Omental fat pad (tissue), 4 donors: ENCODE measurements around the gene ERCC3. TPM values are rescaled to one million over a fixed set of nuclear protein-coding genes. Genes with fewer than 3 reads are reported as not detected.
"Not testable (repeated sequence)": the region's sequence is repeated elsewhere in the genome, so short reads cannot be mapped to it uniquely, and the experiment has no call there.

ENCODE experiments used
- ATAC-seq: fragments of 150-250 bp; one replicate; pipeline ENCODE4 v1.9.1; 2016; ENCODE audit warnings: mild to moderate bottlenecking, moderate library complexity; ENCODE audit not compliant: low FRiP score
- DNase-seq: peaks from one replicate; pipeline ENCODE4 v3.0.0-alpha.2; 2019; ENCODE audit warnings: low spot score
- CTCF ChIP-seq, 3 donors: fragments of 450-650 bp; IDR thresholded peaks; one replicate each; pipeline ENCODE4 v1.5.1; 2016 to 2017; ENCODE audit warnings: antibody characterized with exemption in 3 of 3, mild to moderate bottlenecking in 3 of 3, moderate library complexity in 2 of 3
- total RNA-seq, 4 donors: library from RNA; depleted of rRNA; stranded (reverse); fragments of >200 nt; gene quantifications; one replicate each; pipeline ENCODE4 v1.1.0, GENCODE V29; 2016

ERCC3 gene
- total RNA-seq, 4 donors from 2014 or later: 27.7 to 58.8 (median 37.5) TPM

- ATAC-seq: no peak
- no peak for TF ChIP-seq CTCF (IDR thresholded peaks at IDR 0.05)
- no peak for DNase-seq
Observed at GRCh38 chr2:127261804-127262406, 32.0 kb downstream of the ERCC3 start.

GRCh38 chr2:127259355-127259754, 34.6 kb downstream of the ERCC3 start:
- no peak for ATAC-seq
- TF ChIP-seq CTCF (IDR thresholded peaks at IDR 0.05): no peak
- no peak for DNase-seq

- TF ChIP-seq CTCF (IDR thresholded peaks at IDR 0.05): no peak
- no peak for DNase-seq
- ATAC-seq: no peak
Observed at GRCh38 chr2:127256866-127257265, 37.1 kb downstream of the ERCC3 start.

- TF ChIP-seq CTCF (IDR thresholded peaks at IDR 0.05): no peak
- no peak for ATAC-seq
- DNase-seq: no peak
Observed at GRCh38 chr2:127256381-127256780, 37.6 kb downstream of the ERCC3 start.

- DNase-seq (no peak), ATAC-seq (no peak)
- no peak for TF ChIP-seq CTCF (IDR thresholded peaks at IDR 0.05)
Observed at GRCh38 chr2:127255721-127256120, 38.2 kb downstream of the ERCC3 start.

GRCh38 chr2:127255146-127255545, 38.8 kb downstream of the ERCC3 start:
- DNase-seq: no peak
- no peak for ATAC-seq
- no peak for TF ChIP-seq CTCF (IDR thresholded peaks at IDR 0.05)

GRCh38 chr2:127254386-127254981, 39.5 kb downstream of the ERCC3 start:
- DNase-seq (no peak), ATAC-seq (no peak)
- no peak for TF ChIP-seq CTCF (IDR thresholded peaks at IDR 0.05)

GRCh38 chr2:127241184-127241583, 52.8 kb downstream of the ERCC3 start:
- ATAC-seq, DNase-seq: not testable (repeated sequence)
